HG03159 (cell line): ENCODE data around the gene STRADB.
"Not testable (repeated sequence)": the region's sequence is repeated elsewhere in the genome, so short reads cannot be mapped to it uniquely, and the experiment has no call there.

Source experiments
- ATAC-seq: cut with Tn5 transposase; IDR thresholded peaks from one replicate; pipeline ENCODE4 v1.9.1; 2021; ENCODE audit warnings: mild to moderate bottlenecking, moderate library complexity; ENCODE audit not compliant: unreplicated experiment

The STRADB gene

GRCh38 chr2:201429835-201430234 is 21.7 kb upstream of the STRADB start:
- ATAC-seq, result not testable (repeated sequence)

DNA sequence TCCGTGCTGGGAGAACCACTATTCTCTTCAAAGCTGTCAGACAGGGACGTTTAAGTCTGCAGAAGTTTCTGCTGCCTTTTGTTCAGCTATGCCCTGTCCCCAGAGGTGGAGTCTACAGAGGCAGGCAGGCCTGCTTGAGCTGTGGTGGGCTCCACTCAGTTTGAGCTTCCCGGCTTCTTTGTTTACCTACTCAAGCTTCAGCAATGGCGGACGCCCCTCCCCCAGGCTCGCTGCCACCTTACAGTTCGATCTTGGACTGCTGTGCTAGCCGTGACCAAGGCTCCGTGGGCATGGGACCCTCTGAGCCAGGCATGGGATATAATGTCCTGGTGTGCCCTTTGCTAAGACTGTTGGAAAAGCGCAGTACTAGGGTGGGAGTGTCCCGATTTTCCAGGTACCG is 21.2 kb upstream of the STRADB start:
- ATAC-seq, result not testable (repeated sequence)

DNA sequence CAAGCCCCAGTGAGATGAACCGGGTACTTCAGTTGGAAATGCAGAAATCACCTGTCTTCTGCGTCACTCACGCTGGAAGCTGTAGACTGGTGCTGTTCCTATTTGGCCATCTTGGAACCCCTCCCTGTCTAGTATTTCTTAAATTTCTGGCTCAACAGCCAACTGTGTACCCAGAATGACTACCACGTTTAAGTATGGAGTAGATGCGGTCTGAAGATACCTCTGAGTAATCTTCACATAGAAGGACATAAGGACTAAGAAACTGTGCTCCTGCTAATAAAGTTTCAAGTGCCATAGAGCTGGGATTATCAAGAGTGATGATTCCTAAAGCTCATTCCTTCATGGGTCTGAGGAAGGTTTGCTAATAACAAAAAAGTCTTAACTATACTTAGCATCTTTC is 20.7 kb upstream of the STRADB start:
- no peak for ATAC-seq

DNA sequence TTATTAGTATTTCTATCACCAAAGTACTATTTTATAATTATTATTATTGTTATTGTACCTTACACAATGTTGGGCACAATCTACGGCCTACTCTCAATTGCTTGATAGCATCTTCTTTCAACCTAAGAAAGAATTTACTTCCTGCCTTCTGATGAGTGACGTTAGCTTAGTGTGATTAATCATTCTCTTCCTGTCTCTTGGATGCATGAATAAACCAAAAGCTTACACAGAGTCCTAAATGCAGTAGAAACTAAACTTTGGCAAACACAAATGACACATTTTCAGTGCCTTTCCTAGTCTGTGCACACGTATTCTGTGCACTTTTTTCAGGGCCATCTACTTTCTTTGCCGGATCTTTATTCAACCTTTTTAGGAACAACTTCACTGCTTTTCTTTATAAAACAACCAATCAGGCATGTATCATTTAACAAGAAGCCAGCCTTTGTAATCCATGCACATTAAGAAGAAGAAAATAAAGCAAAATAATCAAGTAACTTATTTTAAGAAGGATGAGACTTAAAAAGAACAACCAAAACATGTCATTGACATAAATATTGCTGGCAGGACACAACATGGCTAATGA is 19.4 kb upstream of the STRADB start:
- no peak for ATAC-seq

- no peak for ATAC-seq
These were observed 18.7 kb upstream of the STRADB start for GRCh38 chr2:201432621-201433393.

GRCh38 chr2:201433394-201433995 is 18.0 kb upstream of the STRADB start:
- ATAC-seq, result no peak

- ATAC-seq, result no peak
These were observed 15.4 kb upstream of the STRADB start for GRCh38 chr2:201436141-201436540.

DNA sequence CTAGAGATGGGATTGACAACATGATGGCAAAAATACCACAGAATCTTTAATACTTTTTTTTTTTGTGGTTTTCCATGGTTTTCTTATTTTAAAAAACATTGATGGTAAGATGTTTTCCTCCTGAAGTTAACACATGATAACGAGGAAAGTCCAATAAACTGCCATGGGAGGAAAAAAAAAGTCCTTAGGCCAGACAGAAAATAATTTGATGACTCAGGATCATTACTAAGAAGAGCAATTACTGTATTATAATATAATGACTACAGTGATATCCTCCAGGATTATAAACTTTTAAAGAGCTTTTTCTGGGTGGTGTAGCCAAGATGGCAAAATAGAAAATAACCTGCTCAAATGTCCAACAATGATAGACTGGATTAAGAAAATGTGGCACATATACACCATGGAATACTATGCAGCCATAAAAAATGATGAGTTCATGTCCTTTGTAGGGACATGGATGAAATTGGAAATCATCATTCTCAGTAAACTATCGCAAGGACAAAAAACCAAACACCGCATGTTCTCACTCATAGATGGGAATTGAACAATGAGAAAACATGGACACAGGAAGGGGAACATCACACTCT is 12.1 kb upstream of the STRADB start:
- not testable (repeated sequence) for ATAC-seq

DNA sequence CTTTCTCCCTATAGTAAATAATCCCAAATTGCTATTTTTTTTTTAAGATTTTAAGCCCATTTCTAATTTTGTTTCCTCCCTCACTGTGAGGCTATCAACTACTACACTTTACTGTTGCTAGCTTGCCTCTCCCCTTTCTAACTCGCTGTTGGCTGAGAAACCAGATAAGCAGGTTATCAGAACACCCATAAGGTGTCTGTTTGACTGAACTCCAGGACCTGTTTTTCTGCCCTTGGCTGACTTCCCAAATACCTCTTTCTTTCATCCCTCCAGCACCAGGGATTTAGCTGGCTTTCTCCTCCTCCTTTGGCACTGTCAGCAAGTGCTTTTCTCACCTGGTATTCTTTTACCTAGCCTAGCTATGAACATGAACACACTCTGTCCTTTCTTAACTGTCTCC is 11.4 kb upstream of the STRADB start:
- no peak for ATAC-seq

- no peak for ATAC-seq
These were observed 10.1 kb upstream of the STRADB start for GRCh38 chr2:201441409-201441808.

- no peak for ATAC-seq
These were observed 6.6 kb upstream of the STRADB start for GRCh38 chr2:201444746-201445465.

- no peak for ATAC-seq
These were observed 4.5 kb upstream of the STRADB start for GRCh38 chr2:201447086-201447485.

DNA sequence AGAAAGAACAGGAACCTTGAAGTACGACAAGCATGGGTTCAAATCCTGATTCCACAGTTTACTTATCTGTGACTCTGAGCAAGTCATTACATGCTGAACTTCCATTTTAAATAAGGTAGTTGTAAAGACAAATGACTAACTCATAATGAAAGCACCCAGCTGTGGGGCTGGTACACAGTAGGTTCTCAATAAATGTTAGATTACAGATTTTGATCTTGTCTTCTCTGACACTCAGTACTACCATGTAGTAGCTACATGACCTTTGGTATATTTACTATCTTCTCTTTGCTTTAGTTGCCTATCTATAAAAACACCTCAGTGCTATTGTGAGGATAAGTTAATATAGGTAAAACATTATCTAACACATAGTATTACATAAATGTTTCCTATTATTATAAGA is 3.5 kb upstream of the STRADB start:
- no peak for ATAC-seq

DNA sequence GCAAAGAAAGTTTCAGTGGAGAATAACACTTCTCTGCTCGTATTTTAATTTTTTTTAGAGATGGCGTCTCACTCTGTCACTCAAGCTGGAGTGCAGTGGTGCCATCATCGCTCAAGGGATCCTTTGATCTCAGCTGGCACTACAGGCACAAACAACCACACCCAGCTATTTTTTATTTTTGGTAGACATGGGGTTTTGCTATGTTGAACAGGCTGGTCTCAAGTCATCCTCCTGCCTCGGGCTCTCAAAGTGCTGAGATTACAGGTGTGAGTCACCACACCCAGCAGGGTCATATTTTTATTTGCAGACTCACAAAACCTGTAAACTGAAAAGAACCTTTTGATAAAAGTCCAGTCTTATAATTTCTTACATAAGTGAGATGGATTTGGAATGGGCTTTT is 2.8 kb upstream of the STRADB start:
- ATAC-seq, result no peak

DNA sequence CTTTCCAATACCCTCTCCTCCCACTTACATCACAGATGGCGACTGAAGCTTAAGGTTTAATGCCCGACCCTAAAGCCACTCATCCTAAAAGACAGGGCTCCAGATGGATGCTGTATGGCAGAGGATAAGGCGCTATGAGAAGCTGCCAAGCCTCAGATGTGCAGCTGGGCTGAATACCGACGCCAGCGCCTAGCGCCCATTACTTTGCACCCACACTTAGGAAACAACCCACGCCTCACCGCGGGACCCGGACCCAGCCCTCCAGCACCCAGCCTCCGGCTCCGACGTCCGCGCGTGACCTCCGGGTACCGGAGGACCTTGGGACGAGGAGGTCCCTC is 617 bp upstream of the STRADB start:
- ATAC-seq, result peak; percentile 12

GRCh38 chr2:201452058-201452921 is 750 bp downstream of the STRADB start:
- ATAC-seq, result no peak

GRCh38 chr2:201452922-201453643 is 1.5 kb downstream of the STRADB start:
- ATAC-seq, result no peak

GRCh38 chr2:201458381-201458780 is 6.8 kb downstream of the STRADB start:
- ATAC-seq, result no peak

DNA sequence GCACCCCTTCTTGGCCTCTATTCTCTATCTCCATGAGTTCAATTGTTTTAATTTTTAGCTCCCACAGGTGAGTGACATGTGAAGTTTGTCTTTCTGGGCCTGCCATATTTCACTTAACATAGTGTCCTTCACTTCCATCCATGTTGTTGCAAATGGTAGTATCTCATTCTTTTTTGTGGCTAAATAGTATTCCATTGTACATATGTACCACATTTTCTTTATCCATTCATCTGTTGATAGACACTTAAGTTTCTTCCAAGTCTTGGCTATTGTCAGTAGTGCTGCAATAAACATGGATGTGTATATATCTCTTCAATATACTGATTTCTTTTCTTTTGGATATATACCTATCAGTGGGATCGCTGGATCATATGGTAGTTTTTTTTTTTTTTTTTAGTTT is 9.0 kb downstream of the STRADB start:
- no peak for ATAC-seq

DNA sequence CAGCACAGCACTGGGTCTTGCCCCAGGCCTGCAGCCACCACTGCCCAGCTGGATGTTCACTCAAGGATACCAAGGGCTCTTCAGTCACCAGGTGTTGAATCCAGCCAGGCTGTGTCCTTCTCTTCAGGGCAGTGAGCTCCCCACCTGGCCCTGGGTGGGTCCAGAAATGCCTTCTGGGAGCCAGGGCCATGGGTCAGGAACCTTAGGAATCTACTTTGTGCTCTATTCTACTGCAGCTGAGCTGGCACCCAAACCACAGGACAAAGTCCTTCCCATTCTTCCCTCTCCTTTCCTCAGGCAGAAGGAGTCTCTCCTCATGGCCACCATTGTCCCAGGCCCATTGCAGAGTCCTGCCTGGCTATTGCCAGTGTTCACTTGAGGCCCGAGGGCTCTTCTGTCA is 13.0 kb downstream of the STRADB start:
- no peak for ATAC-seq
